Transverse colon (tissue), 4 donors: ENCODE results near the gene PHF13. TPM values are rescaled to one million over a fixed set of nuclear protein-coding genes. Genes with fewer than 3 reads are reported as not detected.

Experiments used
- DNase-seq: peaks from one replicate; pipeline ENCODE4 v3.0.0-alpha.2; 2019
- H3K27ac ChIP-seq, 4 donors: fragments of 200-600 bp; sonication (generic); 2 replicates each; pipeline ENCODE4 v1.5.1; 2016 to 2018; ENCODE audit warnings: inconsistent platforms in 4 of 4
- H3K27me3 ChIP-seq: fragments of 200-600 bp; sonication (generic); 2 replicates; pipeline ENCODE4 v1.5.1; 2017; ENCODE audit warnings: inconsistent platforms
- H3K36me3 ChIP-seq, 4 donors: fragments of 200-600 bp; sonication (generic); 2 replicates each; pipeline ENCODE4 v1.5.1; 2017 to 2019; ENCODE audit warnings: inconsistent platforms in 4 of 4
- H3K4me1 ChIP-seq, 4 donors: fragments of 200-600 bp; sonication (generic); 2 replicates each; pipeline ENCODE4 v1.5.1; 2017 to 2020; ENCODE audit warnings: inconsistent platforms in 4 of 4
- H3K4me3 ChIP-seq, 4 donors: fragments of 200-600 bp; sonication (generic); 1 replicate in 1 of 4; 2 replicates in 3 of 4; pipeline versions ENCODE4 v1.5.1 to v1.6.1; 2017 to 2019; ENCODE audit warnings: inconsistent platforms in 4 of 4
- H3K9me3 ChIP-seq, 2 donors: fragments of 200-600 bp; sonication (generic); 2 replicates each; pipeline ENCODE4 v1.5.1; 2017 to 2019; ENCODE audit warnings: inconsistent platforms in 2 of 2
- CTCF ChIP-seq, 5 experiments: fragments of 200-600 bp in 3 of 5; fragments of 450-650 bp in 2 of 5; sonication (generic) in 3 of 5; IDR thresholded peaks; 1 replicate in 2 of 5; 2 replicates in 3 of 5; pipeline ENCODE4 v1.5.1; 2016 to 2017; ENCODE audit warnings: antibody characterized with exemption in 5 of 5, inconsistent platforms in 3 of 5, mild to moderate bottlenecking in 2 of 5, moderate library complexity in 1 of 5
- EP300 ChIP-seq: sonication (generic); formaldehyde crosslinking; IDR thresholded peaks from one replicate; pipeline ENCODE4 v1.6.1; 2017; ENCODE audit warnings: antibody characterized with exemption, low read depth
- POLR2A ChIP-seq: fragments of 450-650 bp; IDR thresholded peaks from one replicate; pipeline ENCODE4 v1.6.1; 2016; ENCODE audit warnings: antibody characterized with exemption, mild to moderate bottlenecking, moderate library complexity
- POLR2AphosphoS5 ChIP-seq, 3 donors: sonication (generic); formaldehyde crosslinking; IDR thresholded peaks; one replicate each; pipeline ENCODE4 v1.6.1; 2016; ENCODE audit warnings: antibody characterized with exemption in 3 of 3
- WGBS, 2 donors: methylation state at CpG; one replicate each; pipeline ENCODE4 v1.1.5; 2018; ENCODE audit warnings: low coverage in 1 of 2; 5-methylcytosine and 5-hydroxymethylcytosine counted together
- in situ Hi-C, 4 donors: fragments of 200-750 bp; cut with MboI; loops; one replicate each; pipeline versions ENCODE4 v1.15.0 to v1.15.1; 2017; ENCODE audit warnings: low sequenced_read_pairs in 3 of 4, low pct_ligation_motif_present in 1 of 4, low pct_unique_long_range_greater_than_20kb in 1 of 4
- intact Hi-C: fragments of 100-400 bp; cut with DNase I; formaldehyde crosslinking; loops from one replicate; pipeline ENCODE4 v1.15.1; 2023; ENCODE audit warnings: low total_unique reads
- total RNA-seq, 4 donors: library from RNA; depleted of rRNA; stranded (reverse); fragments of >200 nt; gene quantifications; one replicate each; pipeline ENCODE4 v1.1.0, GENCODE V29; 2016

Gene PHF13
- total RNA-seq, 4 donors from 2014 or later = 8.7 to 17.3 (median 10.3) TPM

- DNase-seq = no peak
- 21 to 80% methylated on average over 2 to 8 of the region's 10 CpGs for WGBS, 2 donors
- peaks cover 0 to 15% (median 4%) of the 10 kb centered on the region in 4 donors for H3K36me3 ChIP-seq
- H3K9me3 ChIP-seq = no peaks in the 10 kb centered on the region
- no peaks in the 10 kb centered on the region for H3K27me3 ChIP-seq
- H3K4me3 ChIP-seq = peak overlapping the region; percentile 64 to 90 (median 71)
- intact Hi-C loops = no loop called here
- in situ Hi-C loops = no loop called here
- TF ChIP-seq CTCF (IDR thresholded peaks at IDR 0.05) = no peak
- TF ChIP-seq EP300 = no peak
- TF ChIP-seq POLR2A = no peak
- TF ChIP-seq POLR2AphosphoS5 (IDR thresholded peaks at IDR 0.05) = no peak
- H3K4me1 ChIP-seq = peaks cover 28 to 67% (median 52%) of the 10 kb centered on the region in 4 donors
- peak overlapping the region; percentile 95 to 99 (median 98) for H3K27ac ChIP-seq
Measured at GRCh38 chr1:6600410-6601048, 13.0 kb upstream of the PHF13 start.

DNA sequence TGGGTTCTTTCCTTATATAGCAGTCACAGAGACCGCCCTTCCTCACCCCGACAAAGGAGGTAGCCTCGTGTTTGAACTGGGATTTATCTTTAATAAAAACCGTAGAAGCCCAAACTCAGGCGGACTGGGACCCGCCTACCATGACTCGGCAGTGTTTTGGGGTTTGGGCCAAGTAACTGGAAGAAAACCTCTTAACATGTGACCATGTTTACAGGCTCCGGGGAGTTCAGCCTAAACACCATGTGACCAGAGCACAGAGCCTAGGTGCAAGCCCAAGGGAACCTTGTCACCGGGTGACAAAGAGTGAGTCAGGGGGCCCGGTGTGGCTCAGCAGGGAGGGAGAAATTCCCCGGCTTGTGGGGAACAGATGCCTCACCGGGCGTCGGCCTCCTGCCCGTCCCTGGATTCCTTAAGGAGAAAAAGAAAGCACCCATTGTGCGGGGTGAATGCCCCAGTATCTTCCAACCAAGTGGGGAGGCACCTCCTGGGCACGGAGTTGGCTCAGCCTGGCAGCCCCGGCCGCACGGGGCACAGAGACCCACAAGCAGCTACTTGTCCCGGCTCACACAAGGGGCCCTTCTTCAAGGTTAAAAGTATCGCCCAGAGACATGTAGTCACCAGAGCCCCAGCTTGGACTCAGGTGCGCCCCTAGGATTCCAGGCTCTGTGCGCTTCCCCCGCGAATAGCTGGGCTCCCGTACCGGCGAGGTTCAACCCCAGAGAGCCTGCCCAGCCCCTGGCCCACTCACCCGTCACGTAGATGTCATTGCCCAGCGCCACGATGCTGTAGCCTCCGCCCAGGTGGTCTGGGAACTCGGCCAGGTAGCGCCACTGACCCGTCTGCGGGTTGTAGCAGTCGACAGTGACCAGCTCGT lies 12.2 kb upstream of the PHF13 start:
- in situ Hi-C loops (no loop called here), intact Hi-C loops (no loop called here)
- H3K4me1 ChIP-seq = peaks cover 28 to 59% (median 46%) of the 10 kb centered on the region in 4 donors
- peak overlapping the region; percentile 95 to 99 (median 98) for H3K27ac ChIP-seq
- WGBS, 2 donors = 0% methylated on average over 4 to 36 of the region's 40 CpGs
- no peaks in the 10 kb centered on the region for H3K9me3 ChIP-seq
- H3K4me3 ChIP-seq = peak overlapping the region; percentile 64 to 90 (median 71)
- H3K27me3 ChIP-seq = no peaks in the 10 kb centered on the region
- DNase-seq = peak; percentile 78
- TF ChIP-seq EP300 (no peak), POLR2A (peak; percentile 62), POLR2AphosphoS5 (IDR thresholded peaks at IDR 0.05) (peak; percentile 73 to 86 (median 79)), CTCF (IDR thresholded peaks at IDR 0.05) (no peak)
- H3K36me3 ChIP-seq = peaks cover 0 to 11% (median 4%) of the 10 kb centered on the region in 4 donors

- TF ChIP-seq EP300 = no peak
- peak in 1 of 3 donors; percentile 16 for TF ChIP-seq POLR2AphosphoS5 (IDR thresholded peaks at IDR 0.05)
- 1% methylated on average over 93 of the region's 103 CpGs; no CpG with 5 or more reads in 1 of the 2 donors for WGBS, 2 donors
- intact Hi-C loops = no loop called here
- peaks cover 23 to 51% (median 38%) of the 10 kb centered on the region in 4 donors for H3K4me1 ChIP-seq
- H3K36me3 ChIP-seq = peaks cover 0 to 10% (median 4%) of the 10 kb centered on the region in 4 donors
- no peaks in the 10 kb centered on the region for H3K27me3 ChIP-seq
- in situ Hi-C loops = no loop called here
- H3K9me3 ChIP-seq = no peaks in the 10 kb centered on the region
- DNase-seq = peak; percentile 40
- H3K4me3 ChIP-seq = peak overlapping the region; percentile 64 to 90 (median 71)
- peak overlapping the region; percentile 95 to 99 (median 98) for H3K27ac ChIP-seq
Measured at GRCh38 chr1:6601923-6602668, 11.4 kb upstream of the PHF13 start.

DNA sequence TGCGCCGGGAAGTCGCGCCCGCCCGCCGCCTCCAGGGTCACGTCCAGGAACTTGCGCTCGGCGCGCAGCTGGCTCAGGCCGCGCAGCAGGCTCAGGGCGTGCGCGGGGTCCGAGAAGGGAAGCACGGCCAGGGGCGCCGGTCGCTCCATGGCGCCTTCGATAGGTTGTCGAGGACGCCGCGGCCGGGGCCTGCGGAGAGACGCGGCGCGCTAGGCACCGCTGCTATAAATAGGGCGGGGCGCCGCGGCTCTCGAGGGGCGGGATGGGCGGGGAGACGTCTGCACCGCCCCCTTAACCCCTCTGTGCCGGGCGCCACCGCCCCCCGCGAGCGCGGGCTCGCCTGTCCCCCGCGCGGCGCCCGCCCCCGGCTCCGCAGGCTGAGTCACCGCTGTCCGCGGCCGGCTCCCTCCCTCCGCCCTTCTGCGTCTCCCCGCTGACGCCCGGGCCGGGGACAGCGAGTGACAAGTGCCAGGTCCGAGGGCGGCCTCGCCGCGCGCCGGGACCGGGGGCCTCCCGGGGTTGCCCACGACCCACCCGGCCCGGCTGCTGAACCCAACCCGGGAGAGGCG lies 10.8 kb upstream of the PHF13 start, which contains the start of gene KLHL21:
Gene KLHL21 (minus strand): TSS at position 201 of the 569 bp plus-strand sequence. CDS start 52 bp downstream, at position 149.
- Histone ChIP-seq H3K27ac (peak within 1 kb of the TSS; percentile 95 to 99 (median 98)), H3K9me3 (no peaks in the 10 kb centered on the region), H3K4me1 (peaks cover 19 to 45% (median 33%) of the 10 kb centered on the region in 4 donors), H3K4me3 (peak within 1 kb of the TSS; percentile 64 to 90 (median 71)), H3K27me3 (no peaks in the 10 kb centered on the region), H3K36me3 (peaks cover 0 to 9% (median 2%) of the 10 kb centered on the region in 4 donors)
- intact Hi-C loops (no loop called here), in situ Hi-C loops (no loop called here)
- 0% methylated on average over 69 of the region's 84 CpGs; no CpG with 5 or more reads in 1 of the 2 donors for WGBS, 2 donors
- DNase-seq = peak; percentile 91
- TF ChIP-seq POLR2AphosphoS5 (IDR thresholded peaks at IDR 0.05) = peak; percentile 91 to 95 (median 92)
- TF ChIP-seq POLR2A = peak; percentile 90
- TF ChIP-seq CTCF (IDR thresholded peaks at IDR 0.05) = no peak
- TF ChIP-seq EP300 = no peak
